HG03354 (cell line): ENCODE measurements around the gene CYP2A7.
"Not testable (repeated sequence)": the region's sequence is repeated elsewhere in the genome, so short reads cannot be mapped to it uniquely, and the experiment has no call there.

Source experiments
- ATAC-seq: cut with Tn5 transposase; IDR thresholded peaks from one replicate; pipeline ENCODE4 v1.9.1; 2021; ENCODE audit warnings: mild to moderate bottlenecking; ENCODE audit not compliant: unreplicated experiment, poor library complexity, severe bottlenecking

Gene CYP2A7

GRCh38 chr19:40900521-40900920 lies 18.5 kb upstream of the CYP2A7 start:
- not testable (repeated sequence) for ATAC-seq

DNA sequence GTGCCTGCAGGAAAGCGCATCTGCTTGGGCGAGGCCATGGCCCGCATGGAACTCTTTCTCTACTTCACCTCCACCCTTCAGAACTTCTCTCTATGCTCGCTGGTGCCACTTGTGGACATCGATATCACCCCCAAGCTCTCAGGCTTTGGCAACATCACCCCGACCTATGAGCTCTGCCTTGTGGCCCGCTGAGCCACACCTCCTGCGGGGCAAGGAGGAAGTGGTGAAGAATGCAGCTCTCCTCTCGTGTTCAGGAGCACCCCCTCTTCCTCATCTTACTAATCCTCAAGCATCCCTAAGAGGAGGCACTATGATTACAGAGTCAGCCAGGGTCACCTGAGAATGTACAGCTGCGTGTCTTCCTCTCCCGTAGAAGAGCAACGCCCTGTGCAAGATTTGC lies 17.9 kb upstream of the CYP2A7 start:
- not testable (repeated sequence) for ATAC-seq

DNA sequence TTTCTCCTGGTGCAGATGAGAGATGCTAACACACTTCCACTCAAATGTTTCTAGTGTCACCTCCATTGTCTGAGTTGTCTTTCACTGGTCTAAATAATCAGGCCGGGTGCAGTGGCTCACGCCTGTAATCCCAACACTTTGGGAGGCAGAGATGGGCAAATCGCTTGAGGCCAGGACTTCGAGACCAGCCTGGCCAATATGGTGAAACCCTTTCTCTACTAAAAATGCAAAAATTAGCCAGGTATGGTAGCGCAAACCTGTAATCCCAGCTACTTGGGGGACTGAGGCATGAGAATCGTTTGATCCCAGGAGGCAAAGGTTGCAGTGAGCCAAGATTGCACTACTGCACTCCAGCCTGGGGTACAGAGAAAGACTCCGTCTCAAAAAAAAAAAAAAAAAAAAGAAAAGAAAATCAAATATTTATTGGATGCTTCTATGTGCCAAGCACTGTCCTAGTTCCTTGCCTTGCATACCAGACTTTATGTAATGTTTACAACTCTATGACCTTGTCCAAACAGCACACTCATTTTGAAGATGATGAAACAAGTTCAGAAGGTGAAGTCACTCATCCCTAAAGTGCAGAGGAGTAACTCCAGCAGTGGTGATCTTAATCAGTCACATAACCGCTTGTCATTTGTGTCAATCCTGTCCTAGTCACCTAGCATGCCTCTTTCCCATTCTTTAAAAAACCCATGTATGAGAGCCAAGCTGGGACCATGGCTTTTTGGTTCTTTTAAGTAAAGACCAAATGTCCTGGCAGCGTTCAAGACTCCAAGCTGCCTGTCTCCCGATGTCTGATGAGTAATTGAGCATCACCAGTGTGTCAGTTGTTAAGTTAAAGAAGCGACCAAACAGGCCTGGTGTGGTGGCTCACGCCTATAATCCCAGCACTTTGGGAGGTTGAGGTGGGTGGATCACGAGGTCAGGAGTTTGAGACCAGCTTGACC lies 15.1 kb upstream of the CYP2A7 start:
- not testable (repeated sequence) for ATAC-seq

DNA sequence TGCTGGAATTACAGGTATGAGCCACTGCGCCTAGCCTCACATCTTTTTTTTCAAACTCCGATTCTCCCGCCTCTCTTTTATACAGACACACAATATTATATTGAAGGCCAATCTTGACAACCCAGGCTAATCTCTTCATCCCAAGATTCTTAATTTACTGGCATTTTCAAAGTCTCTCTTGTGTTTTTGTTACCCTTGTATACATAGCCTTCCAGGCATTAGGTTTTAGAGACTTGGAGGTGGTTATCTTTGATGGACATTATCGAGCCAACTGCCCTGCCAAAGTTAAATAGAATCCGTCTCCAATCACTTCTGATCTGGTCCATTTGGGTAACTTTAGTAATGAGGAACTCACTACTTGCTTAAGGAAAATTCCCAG lies 14.4 kb upstream of the CYP2A7 start:
- ATAC-seq: no peak

DNA sequence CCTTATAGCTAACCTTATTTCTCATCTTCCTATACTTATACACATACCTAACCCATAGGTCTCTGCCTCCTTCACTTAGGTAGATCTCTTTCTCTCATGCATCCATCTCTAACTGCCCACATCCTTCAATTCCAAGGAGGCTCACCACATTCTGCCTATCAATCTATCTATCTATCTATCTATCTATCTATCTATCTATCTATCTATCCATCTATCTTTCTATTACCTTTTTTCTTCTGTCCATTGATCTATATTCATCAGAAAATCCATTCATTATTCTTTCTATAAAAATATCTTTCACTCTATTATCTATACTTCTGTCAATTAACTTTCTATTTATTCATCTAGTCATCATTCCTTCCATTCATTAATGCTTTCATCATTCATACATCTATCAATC lies 11.1 kb upstream of the CYP2A7 start:
- ATAC-seq: no peak

DNA sequence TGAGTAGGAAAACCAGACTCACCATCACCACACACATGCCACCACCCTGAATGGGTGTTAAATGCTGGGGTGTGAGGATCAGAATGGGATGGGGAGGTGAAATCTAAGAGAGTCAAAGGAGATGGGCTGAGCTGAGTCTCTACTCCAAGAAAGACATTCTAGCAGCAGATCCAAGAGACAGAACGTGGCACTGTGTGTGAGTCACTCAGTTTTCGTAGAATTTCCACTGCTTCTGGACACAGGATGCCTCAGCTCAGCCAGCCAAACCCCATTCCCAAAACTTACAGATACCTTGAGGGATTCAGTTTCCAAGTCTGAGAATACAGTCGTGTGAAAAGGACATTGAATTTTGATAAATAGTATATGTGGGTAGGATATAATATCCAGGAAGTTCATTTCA lies 7.3 kb upstream of the CYP2A7 start:
- ATAC-seq: no peak

GRCh38 chr19:40888191-40888590 lies 6.2 kb upstream of the CYP2A7 start:
- ATAC-seq: no peak

DNA sequence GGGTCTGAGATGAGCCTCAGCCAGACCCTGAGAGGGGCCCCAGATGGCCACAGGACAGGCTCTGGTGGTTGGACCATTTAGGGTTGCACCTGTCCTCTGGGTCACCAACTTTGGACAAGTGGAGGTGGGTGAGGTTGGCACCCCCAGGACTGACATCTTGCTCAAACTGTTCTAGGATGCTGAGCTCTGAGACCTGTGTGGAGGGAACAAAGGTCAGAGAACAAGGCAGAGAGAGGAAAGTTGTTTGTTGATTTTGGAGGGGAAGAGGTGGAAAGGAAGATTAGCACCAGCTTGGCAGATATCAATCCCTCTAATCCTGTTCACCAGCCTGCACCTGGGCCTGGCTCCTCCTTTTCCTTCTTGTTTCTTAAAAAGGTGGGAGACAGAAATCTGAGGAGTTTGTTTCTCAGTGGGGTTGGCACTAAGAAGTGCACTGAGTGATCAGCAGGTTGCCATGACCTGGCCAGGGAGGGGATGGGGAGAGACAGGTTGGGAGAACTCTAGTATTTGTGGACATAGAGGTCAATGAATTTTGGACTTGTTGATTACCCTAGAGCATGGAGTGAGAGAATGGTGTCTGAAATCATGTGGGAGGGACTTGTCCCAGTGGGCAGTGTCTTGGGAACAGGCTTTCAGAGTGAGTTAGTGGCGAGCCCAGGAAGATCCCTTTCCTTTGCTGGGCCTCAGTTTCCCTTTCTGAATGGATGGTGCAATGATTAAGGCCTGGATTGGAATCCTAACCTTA lies 2.3 kb upstream of the CYP2A7 start:
- ATAC-seq: not testable (repeated sequence)

DNA sequence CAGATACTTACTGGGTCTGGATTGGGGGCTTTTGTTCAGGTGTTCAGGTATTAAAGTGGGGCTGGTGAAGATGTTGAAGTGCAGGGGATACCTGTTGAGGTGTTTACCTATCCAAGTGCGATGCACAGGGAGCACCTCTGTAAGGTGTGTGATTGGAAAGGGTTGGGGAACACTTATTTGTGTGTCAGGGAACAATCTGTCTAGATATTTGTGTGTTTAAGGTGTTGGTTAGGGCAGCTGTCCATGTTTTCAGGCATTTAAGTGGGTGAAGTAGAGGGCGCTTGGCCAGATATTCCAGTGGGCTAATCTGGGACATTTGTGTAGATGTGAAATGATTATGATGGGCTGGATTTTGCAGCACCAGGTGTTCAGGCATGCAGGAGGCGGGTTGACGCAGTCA lies 2.7 kb downstream of the CYP2A7 start:
- not testable (repeated sequence) for ATAC-seq

DNA sequence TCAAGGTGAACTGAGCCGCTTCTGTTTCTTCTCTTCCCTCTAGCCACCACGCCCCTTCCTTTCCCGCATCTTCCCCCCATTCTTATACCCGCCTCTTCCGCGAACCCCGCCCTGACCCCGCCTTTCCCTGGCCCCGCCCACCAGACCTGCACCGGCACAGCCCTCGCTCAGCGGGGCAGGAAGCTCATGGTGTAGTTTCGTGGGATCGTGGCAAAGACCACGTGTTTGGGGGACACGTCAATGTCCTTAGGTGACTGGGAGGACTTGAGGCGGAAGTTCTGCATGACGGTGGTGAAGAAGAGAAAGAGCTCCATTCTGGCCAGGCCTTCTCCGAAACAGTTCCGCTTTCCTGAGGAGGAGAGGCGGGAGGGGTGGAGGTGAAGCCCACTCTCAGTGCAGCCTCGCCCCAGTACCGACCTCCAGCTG lies 6.5 kb downstream of the CYP2A7 start:
- ATAC-seq: not testable (repeated sequence)

- ATAC-seq: not testable (repeated sequence)
Measured at GRCh38 chr19:40874874-40875273, 7.2 kb downstream of the CYP2A7 start.

GRCh38 chr19:40873873-40874272 lies 8.2 kb downstream of the CYP2A7 start:
- ATAC-seq: not testable (repeated sequence)

- no peak for ATAC-seq
Measured at GRCh38 chr19:40872209-40872608, 9.8 kb downstream of the CYP2A7 start.

DNA sequence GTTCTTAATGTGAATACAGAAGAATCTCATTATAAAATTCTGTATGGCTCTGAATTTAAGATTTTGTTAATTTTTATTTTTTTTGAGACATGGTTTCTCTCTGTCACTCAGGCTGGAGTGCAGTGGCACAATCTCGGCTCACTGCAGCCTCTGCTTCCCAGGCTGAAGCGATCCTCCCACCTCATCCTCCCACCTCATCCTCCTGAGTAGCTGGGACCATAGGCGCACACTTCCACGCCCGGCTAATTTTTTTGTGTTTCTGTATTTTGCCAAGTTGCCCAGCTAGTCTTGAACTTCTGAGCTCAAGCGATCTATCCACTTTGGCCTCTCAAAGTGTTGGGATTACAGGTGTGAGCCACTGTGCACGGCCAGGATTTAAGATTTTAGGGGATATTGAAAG lies 14.3 kb downstream of the CYP2A7 start:
- no peak for ATAC-seq

DNA sequence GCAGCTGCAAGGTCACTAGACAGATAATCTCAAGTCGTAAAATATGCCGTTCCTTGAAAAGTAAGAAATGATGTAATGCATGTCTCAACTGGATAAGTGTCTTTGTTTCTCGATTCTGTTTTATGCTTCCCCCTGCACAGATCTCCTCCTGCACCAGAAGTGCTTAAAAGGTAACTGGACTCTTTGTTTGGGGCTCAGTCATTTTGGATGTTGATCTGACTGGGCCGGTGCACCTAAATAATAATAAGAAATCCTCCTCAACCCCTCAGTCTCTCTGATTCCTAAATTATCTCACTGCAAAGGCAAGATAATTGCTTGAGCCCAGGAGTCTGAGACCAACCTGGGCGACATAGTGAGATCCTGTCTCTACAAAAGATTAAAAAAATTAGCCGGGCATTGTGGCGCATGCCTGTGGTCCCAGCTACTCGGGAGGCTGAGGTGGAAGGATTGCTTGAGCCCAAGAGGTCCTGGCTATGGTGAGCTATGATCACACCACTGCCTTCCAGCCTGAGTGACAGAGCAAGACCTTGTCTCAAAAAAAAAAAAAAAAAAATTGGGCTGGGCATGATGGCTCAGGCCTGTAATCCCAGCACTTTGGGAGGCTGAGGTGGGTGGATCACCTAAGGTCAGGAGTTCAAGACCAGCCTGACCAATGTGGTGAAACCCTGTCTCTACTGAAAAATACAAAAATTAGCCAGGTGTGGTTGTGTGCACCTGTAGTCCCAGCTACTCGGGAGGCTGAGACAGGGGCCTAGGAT lies 17.1 kb downstream of the CYP2A7 start:
- ATAC-seq: not testable (repeated sequence)

GRCh38 chr19:40862785-40863184 lies 19.2 kb downstream of the CYP2A7 start:
- ATAC-seq: no peak

GRCh38 chr19:40862333-40862732 lies 19.7 kb downstream of the CYP2A7 start:
- no peak for ATAC-seq

- no peak for ATAC-seq
Measured at GRCh38 chr19:40858109-40858508, 23.9 kb downstream of the CYP2A7 start.

GRCh38 chr19:40852467-40853152 lies 29.4 kb downstream of the CYP2A7 start:
- not testable (repeated sequence) for ATAC-seq

GRCh38 chr19:40850277-40850676 lies 31.8 kb downstream of the CYP2A7 start, which contains the start of gene CYP2A6:
Gene CYP2A6, minus strand, starts transcription at chr19:40850447. Its CDS starts 21 bp downstream, at chr19:40850426.
- ATAC-seq: not testable (repeated sequence)
